GM18909 (cell line): ENCODE measurements around the gene LRFN2.

Experiments used
- ATAC-seq: cut with Tn5 transposase; IDR thresholded peaks from one replicate; pipeline ENCODE4 v1.9.1; 2021; ENCODE audit warnings: mild to moderate bottlenecking; ENCODE audit not compliant: unreplicated experiment, poor library complexity

The LRFN2 gene

DNA sequence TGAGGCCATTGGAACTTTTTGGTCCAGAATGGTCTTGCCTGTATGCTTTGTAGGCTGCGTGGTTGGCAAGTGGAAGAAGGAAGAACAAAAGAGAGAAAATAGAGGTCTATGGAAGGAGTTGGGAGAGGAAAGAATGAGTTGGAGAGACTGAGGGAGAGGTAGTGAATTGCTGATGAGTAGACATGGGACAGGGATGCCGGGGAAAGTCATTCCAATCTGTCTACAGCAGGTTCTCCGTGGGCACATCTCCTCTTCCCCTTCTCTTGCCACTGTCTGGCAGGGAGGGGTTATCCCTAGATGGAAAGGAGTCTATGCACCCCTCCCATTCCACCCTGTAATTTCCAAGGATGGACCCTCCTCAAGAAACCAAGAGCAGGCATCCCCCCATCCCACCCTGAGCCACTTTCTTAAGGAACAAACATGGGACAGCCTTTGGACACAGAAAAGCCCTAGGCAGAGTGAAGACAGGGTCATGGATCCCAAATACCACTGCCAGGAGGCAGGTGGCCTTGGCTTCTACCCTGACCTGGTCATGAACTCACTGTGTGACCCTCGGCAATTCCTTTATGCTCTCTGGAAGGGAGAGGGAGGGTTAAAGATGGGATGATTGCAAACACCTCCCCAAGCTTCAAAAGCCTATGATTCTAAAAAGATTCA is 196.9 kb downstream of the LRFN2 start:
- no peak for ATAC-seq

DNA sequence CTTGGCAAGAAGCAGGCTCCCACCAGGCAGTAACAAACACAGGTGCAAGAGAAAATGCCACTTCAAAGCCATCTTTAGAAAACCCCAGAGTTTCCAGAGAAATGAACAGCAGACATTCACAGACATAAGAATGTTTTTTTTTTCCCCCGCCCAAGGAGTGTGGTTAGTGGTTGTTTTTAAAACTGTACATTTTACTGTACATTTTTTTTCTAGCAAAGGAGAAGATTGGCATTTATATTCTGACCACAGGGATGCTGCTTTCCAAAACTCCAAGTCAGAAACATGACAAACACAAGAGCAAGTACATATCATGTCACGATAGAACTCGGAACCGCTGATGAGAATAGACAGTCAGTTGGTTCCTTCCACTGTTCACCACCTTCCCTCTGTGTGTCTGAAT is 197.9 kb downstream of the LRFN2 start:
- no peak for ATAC-seq

DNA sequence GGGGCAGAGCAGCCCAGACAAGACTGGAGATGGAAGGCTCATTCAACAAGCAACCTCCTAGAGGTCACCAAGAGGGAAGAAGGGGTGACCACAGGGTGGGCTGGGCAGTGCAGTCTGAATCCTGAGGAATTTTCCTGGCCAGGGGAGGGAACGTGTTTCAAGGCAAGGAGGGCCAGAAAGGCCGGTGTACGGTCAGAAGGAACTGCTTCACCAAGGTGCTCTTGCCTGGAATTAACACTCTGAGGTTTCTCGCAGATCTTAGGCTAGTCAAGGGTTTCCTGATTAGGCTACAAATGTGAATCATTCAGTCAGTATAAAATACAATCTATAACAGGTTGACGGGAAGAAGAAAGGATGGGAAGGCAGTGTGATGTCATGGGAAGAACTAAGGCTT is 199.3 kb downstream of the LRFN2 start:
- no peak for ATAC-seq

DNA sequence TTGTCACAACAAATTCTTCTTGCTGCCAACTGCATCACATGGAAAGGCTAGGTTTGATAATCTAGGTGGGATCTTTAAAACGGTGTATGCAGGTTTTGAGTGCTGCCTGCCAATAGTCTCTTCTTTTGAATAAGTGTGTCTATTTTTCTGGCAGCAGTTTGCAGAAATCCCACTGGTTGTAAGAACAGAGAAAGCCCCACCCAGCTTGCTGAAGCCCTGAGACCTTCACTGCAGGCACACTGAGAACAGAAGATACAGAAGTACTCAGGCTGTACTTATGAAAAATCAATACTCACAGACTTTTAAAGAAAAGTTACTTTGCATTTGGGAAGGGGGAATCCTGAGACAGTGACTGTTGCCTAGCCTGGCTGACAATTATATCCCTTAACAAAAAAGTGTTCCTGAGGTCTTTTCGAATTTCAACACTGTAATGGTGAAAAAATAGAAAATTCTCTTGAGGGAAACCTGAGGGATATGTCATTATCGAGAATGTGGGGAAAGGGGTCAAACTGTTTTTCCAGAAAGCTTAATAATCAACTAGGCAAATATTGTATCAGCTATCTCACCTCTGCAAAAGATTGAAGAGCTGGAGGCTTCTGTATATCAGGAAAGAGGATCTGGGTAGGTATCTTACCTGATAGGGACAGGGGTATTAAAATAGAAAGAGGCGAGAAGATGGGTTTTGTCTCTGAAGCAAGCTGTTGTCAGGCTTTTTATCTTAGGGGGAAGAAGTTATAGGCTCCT is 199.9 kb downstream of the LRFN2 start:
- no peak for ATAC-seq

DNA sequence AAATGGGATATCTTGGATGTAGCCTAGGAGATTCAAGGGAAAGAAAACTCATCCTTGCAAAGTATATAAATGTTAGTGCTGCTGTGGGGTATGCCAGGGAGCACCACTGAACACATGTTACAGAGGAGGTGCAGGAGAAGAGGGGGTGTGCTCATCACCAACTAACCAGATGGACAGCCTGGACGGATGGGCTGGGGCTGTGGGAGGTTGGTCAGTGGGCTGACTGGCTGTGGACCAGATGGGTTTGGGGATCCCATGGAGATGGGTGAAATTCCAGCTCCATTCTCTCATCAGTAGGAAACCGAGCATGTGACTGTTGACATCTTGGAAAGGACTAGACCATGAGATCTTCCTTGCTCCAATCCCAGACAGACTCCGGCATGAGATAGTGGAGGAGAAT is 201.0 kb downstream of the LRFN2 start:
- no peak for ATAC-seq

DNA sequence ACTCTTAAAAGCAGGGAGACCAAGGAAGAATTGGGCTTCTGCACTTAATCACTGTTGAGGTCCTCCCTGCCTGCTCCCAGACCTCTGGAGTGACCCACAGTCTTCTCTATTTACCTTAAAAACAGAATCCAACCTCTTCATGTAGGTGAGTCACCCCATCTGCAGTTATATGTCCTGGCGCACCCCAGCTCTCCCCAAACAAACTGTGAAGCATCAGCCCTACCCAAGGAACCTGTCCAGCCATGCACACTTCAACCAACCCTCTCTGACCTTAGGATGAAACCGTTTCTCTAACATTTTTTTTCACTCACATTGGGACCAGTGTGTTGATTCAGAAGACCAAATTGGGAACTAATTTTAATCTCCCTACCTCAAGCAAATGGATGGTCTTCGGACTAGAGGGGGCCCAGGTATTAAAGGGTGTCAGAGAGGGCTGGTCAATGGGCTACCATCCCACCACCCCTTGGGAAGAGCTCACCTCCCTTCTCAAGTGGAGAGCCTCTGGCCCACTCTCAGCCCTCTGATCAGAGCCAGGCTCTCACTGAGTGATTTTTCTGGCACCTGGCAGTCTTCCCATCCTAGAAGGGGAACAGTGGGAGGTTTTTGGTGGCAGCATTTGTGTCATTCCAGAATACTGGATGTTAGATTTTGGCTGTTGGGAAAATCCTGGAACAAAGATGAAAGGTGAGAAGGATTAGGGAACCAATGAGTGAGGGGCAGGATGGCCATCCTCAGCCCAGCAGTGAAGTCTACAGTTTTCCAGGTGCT is 203.6 kb downstream of the LRFN2 start:
- ATAC-seq: no peak

DNA sequence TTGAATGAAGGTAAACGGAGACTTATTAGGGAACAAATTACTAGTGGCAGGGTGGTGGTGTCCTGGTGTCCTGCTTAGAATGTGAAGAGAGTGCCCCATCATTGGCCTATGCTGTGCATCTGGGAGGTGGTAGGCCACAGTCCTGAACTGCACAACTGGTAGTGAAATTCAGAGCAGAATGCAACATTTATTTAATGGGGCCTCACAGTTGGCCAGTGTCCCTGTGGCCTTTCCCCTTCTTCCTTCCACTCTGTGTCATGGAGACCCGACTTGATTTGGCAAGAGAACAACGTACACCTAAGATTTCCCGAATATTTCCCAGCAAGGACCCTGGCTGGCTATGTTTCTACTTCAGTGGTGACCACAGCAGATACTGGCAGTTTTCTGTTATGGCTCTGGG is 206.9 kb downstream of the LRFN2 start:
- no peak for ATAC-seq

DNA sequence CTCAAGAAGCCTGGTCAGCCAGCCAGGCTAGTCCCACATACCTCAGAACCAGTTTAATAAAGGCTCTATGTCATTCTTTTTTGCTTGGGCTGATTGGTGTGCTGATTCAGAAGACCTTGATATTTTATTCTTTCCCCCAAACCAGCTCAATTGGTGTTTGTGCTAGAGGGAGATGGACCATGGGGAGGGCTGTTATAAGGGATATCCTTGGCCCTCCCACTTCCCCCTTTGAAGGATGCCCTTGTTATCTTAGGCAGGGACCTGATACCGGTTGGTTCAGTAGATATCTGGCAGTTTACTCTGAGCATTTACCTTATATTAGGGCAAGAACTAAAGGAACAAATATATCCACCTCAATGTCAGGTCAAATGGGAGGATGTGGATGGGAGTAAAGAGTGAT is 207.4 kb downstream of the LRFN2 start:
- no peak for ATAC-seq

DNA sequence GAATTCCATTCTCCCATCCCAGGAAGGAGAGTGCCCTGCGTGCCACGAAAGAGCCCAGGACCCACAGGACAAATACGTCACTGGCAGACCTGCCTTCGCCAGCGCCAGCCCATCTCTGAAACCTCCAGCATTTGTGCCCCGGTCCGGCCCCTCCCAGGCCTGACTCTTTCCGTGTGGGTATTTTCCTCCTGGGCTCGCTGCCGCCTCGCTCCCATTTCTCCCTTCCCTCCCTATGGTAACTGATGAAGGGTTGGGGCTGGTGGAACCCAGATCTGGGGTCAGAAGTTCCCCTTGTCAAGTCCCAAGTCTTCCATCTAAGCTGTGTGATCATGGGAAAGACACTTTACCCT is 208.5 kb downstream of the LRFN2 start:
- no peak for ATAC-seq

DNA sequence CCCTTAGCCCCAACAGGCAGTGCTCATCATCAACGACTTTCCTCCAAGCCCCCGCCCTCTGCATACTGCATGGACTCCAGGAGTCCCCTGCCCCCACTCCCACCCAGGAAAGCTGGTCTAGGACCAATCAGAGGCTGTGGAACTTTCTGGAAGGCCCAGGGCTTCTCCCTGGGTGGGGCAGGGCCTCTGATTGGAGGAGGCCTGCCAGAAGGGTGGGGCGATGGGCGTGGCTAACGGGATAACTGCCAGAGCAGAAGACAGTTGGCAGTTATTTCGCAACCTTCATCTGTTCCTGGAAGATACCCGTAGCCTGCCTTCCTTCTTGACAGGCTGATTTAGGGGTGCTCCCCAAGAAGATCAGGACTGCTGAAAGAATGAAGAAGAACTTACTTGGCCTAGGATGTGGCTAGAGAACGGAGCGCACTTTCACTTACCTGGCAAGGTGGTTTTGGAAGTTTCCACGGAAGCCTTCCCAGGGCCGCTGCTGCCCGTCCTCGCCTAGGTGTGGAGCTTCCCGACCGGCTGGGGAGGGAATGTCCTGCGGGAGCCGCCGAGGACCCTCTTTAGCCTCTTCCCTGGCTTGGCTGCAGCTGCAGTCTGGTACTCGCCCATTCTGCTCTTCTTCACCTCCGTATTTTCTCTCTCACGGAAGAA is 209.0 kb downstream of the LRFN2 start:
- no peak for ATAC-seq

DNA sequence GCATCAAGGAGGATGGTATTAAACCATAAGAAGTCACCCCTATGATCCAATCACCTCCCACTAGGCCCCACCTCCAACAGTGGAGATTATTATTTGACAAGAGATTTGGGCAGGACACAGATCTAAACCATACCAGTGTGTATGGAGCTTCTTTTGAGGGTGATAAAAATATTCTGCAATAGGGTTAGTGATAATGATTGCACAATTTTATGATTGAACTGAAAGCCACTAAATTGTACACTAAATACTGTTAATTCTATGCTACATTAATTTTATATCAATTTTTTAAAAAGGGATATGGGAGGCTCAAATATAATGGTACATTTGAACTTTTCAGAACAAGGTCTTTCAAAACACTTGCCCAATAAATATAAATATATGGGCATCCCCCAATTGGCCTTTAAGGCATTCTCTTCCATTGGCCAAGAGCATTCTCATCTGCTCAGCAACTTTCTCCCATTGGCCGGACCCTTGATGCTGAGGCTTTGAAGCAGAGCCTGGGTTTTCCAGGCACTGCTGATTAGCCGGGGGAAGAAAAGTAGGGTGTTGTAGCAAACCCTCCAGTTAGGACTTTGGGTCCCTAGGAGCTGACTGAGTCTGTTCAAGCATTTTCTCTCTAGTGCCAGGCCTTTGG is 209.9 kb downstream of the LRFN2 start:
- ATAC-seq: no peak

DNA sequence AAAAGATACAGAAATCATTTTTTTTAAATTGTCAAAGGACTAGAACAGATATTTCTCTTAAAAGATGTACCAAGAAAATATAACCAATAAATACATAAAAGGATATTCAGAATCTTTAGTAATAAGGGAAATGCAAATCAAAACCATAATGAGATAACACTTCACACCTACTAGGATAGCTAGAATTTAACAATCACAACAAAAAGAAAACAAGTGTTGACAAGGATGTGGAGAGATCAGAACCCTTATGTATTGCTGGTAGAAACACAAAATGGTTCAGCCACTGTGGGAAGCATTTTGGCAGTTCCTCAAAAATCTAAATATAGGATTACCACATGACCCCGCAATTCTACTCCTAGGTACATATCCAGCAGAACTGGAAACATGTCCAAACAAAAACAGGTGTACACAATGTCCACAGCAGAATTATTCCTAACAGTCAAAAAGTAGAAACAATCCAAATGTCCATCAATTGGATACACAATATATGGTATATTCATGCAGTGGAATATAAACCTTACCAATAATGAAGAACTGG is 211.0 kb downstream of the LRFN2 start:
- no peak for ATAC-seq

DNA sequence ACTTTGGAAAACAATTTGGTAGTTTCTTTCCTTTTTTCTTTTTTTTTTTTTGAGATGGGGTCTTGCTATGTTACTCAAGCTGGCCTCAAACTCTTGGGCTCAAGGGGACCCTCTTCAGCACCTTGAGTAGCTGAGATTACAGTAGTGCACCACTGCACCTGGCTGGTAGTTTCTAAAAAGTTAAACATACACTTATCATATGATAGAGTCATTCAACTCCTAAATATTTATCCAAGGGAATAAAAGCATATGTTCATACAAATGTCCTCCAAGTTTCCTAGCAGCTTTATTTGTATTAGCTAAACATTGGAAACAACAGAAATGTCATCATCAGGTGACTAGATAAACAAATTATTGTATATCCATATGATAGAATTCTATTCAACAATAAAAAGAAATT is 213.9 kb downstream of the LRFN2 start:
- no peak for ATAC-seq

DNA sequence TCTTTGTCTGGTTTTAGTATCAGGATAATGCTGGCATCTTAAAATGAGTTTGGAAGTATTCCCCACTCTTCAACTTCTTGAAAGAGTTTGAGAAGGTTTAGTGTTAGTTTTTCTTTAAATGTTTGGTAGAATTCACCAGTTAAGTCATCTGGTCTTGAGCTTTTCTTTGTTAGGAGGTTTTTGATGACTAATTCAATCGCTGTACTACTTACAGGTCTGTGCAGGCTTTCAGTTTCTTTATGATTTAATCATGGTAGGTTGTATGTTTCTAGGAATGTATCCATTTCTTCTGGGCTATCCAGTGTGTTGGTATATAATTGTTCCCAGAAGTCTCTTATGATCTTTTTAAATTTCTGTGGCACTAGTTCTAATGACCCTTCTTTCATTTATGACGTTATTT is 215.5 kb downstream of the LRFN2 start:
- ATAC-seq: no peak

DNA sequence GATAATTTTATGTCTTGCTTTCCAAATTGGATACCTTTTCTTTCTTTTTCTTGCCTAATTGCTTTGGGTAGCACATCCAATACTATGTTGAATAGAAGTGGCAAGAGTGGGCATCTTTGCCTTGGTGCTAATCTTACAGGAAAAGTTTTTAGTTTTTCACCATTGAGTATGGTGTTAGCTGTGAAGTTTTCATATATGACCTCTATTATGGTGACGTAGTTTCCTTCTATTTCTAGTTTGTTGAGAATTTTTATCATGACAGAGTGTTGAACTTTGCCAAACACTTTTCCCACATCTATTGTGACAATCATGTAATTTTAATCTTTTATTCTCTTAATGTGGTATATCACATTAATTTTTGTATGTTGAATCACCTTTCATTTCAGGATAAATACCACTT is 216.1 kb downstream of the LRFN2 start:
- ATAC-seq: no peak

DNA sequence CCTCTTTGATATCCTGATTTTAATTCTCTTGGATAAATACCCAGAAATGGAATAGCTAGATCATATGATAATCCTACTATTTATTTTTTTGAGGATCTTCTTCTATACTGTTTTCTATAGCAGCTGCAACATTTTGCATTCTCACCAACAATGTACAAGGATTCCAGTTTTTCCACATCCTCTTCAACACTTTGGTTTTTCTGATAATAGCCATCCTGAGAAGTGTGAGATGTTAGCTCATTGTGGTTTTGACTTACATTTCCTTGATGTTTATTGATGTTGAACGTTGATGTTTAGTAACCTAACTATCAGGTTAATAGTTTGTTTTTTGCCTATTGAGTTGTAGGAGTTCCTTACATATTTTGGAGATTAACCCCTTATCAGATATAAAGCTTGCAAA is 217.3 kb downstream of the LRFN2 start:
- ATAC-seq: no peak

DNA sequence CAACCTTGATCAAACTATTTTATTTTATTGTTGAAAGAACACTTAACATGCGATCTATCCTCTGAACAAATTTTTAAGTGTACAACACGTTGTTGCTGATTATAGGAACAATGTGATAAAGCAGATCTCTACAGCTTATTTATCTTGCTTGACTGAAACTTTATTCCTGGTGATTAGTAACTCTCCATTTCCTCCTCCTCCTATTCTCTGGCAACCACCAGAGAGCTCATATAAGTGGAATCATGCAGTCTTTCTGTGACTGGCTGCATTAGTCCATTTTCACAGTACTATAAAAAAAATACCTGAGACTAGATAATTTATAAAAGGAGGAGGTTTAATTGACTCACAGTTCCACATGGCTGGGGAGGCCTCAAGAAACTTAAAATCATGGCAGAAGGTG is 218.1 kb downstream of the LRFN2 start:
- ATAC-seq: no peak

DNA sequence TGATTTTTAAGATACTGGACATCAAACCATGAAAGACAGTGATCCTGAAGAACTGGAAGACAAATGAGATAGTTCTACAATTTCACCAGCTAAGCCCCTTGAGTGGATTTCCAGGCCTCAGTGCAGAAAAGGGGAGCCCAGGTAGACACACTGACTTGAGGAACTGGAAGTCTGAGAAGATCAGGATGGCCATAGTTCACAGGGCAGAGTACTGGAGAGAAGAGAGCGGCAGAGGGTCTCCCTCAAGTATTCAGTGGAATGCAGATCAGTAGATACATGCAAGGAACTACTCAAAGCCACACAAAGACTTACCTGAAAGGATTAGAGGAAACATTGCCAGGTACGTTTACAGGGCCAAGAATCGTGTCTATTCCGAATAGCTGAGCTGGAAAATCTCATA is 224.3 kb downstream of the LRFN2 start:
- ATAC-seq: no peak

DNA sequence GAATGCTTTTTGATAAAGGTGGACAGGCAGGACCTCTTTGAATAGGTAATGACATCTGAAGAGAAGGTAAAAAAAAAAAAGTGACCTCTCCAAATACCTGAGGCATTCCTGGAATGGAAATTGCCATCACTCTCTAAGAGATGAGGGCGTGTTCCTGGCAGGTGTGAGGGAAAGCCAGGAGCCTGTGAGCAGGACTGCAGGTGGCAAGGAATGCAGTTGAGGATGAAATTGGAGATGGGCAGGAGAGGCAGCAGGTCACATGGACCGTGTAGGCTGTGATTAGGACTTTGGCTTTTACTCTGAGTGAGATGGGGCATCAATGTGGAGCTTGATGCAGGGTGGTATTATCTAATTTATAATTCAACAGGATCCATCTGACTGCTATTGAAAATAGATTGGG is 227.4 kb downstream of the LRFN2 start:
- ATAC-seq: no peak
